Heart left ventricle (tissue), 16 donors: Measurements from ENCODE around the gene PAN2. TPM values are rescaled to one million over a fixed set of nuclear protein-coding genes. Genes with fewer than 3 reads are reported as not detected.

Experiments
- ATAC-seq, 4 donors: fragments of 200-7000 bp; cut with Tn5 transposase; one replicate each; pipeline ENCODE4 v1.9.1; 2020 to 2022; ENCODE audit warnings: moderate library complexity in 4 of 4, mild to moderate bottlenecking in 3 of 4, moderate number of reproducible peaks in 1 of 4
- DNase-seq, 5 donors: peaks; one replicate each; pipeline ENCODE4 v3.0.0-alpha.2; 2020
- H3K27ac ChIP-seq, 12 donors: fragments of 200-600 bp; sonication (generic) in 4 of 12; one replicate each; pipeline versions ENCODE4 v1.5.0 to v1.8.0; 2016 to 2022; ENCODE audit warnings: mild to moderate bottlenecking in 2 of 12
- H3K27me3 ChIP-seq, 9 donors: fragments of 200-600 bp; sonication (generic) in 2 of 9; one replicate each; pipeline versions ENCODE4 v1.5.1 to v1.8.0; 2016 to 2022; ENCODE audit warnings: mild to moderate bottlenecking in 3 of 9
- H3K36me3 ChIP-seq, 9 donors: fragments of 200-600 bp; sonication (generic) in 2 of 9; one replicate each; pipeline versions ENCODE4 v1.5.0 to v1.8.0; 2018 to 2022; ENCODE audit warnings: mild to moderate bottlenecking in 2 of 9
- H3K4me1 ChIP-seq, 12 donors: fragments of 200-600 bp; sonication (generic) in 4 of 12; one replicate each; pipeline versions ENCODE4 v1.5.0 to v1.8.0; 2016 to 2022; ENCODE audit warnings: mild to moderate bottlenecking in 3 of 12
- H3K4me3 ChIP-seq, 12 donors: fragments of 200-600 bp; sonication (generic) in 4 of 12; one replicate each; pipeline versions ENCODE4 v1.5.0 to v1.8.0; 2017 to 2022; ENCODE audit warnings: mild to moderate bottlenecking in 9 of 12, moderate library complexity in 4 of 12
- H3K9me3 ChIP-seq, 12 donors: fragments of 200-600 bp; sonication (generic) in 4 of 12; one replicate each; pipeline versions ENCODE4 v1.5.0 to v1.8.0; 2016 to 2022; ENCODE audit warnings: mild to moderate bottlenecking in 1 of 12
- POLR2A ChIP-seq, 2 donors: fragments of 450-650 bp; IDR thresholded peaks; one replicate each; pipeline ENCODE4 v1.6.1; 2017; ENCODE audit warnings: antibody characterized with exemption in 2 of 2, mild to moderate bottlenecking in 2 of 2, moderate library complexity in 2 of 2
- WGBS, 4 donors: extraction: QIAGEN DNeasy Blood & Tissue Kit in 2 of 4; methylation state at CpG; one replicate each; pipeline versions ENCODE4 v1.1.5 to v1.1.7; 2013 to 2018; 5-methylcytosine and 5-hydroxymethylcytosine counted together
- intact Hi-C, 10 donors: fragments of 100-400 bp; cut with DNase I; formaldehyde crosslinking; loops; one replicate each; pipeline versions ENCODE4 v1.11.1 to v1.14.2; 2022
- polyA plus RNA-seq, 2 donors: library from polyadenylated mRNA; stranded (reverse); fragments of 200-250 nt; gene quantifications; one replicate each; pipeline ENCODE4 v1.2.3, GENCODE V29; 2013
- total RNA-seq, 9 donors: library from RNA; depleted of rRNA in 2 of 9; stranded (reverse); fragments of >200 nt in 2 of 9; fragmentation: NEBNext Ultra II Directional in 3 of 9; extraction: Animal tissue kit (Norgen Biotek cat#: 25700) in 3 of 9; gene quantifications; one replicate each; pipeline versions ENCODE4 v1.1.0 to v1.2.4, GENCODE V29; 2016 to 2023
- TF ChIP-seq, protein P1 (sequence below), 12 donors: fragments of 200-600 bp; sonication (generic) in 4 of 12; IDR thresholded peaks; one replicate each; pipeline versions ENCODE4 v1.5.0 to v1.8.0; 2018 to 2022; ENCODE audit warnings: antibody characterized with exemption in 12 of 12, mild to moderate bottlenecking in 5 of 12
- donor health status: ischemic (EF 13 %, LVEDD 7.1; RV severe dilation, severe dysfunction).
- donor health status: healthy with polysubstance abuse.
- donor health status: DM: no; HTN: yes; CAD: no.
- donor health status: DM: no; HTN: no; CAD: no.
- donor health status: ischemic (EF 25% LVEDD 6.9; RV normal size, moderate dysfunction).
- donor health status: ischemic (EF 25% LVEDD 5.7; RV mildly dilated, moderate dysfunction).
- donor health status: healthy.
- donor health status: DM: yes; HTN: yes; CAD: no.
- donor health status: ischemic (EF 35%, LVEDD 5.7; RV mildly dilated, moderate dysfunction).
- donor health status: nonischemic (EF 11% LVEDD 7.7; RV severe dilation, severe dysfunction).
- donor health status: DM: yes; HTN: yes; CAD: no.
- donor health status: PGD.
- donor health status: ischemic (EF 29% LVEDD 5.4; RV normal size, mild dysfunction).
- donor health status: nonischemic (EF 23%, LVEDD 6.1; RV moderate dilation, normal function).

PAN2 gene
- total and polyA plus RNA-seq, 11 donors = 12.3 to 44.7 (median 38.2) TPM

- ATAC-seq = peak; percentile 61 to 81 (median 70)
- Histone ChIP-seq H3K9me3 (no peaks in the 10 kb centered on the region), H3K4me1 (peaks cover 0 to 50% (median 15%) of the 10 kb centered on the region in 12 donors), H3K27me3 (no peaks in the 10 kb centered on the region), H3K36me3 (peaks cover 7 to 75% (median 68%) of the 10 kb centered on the region in 9 donors), H3K27ac (peak overlapping the region; percentile 66 to 99 (median 82)), H3K4me3 (no peak overlapping the region)
- intact Hi-C loops = no loop called here
- TF ChIP-seq, protein P1, sequence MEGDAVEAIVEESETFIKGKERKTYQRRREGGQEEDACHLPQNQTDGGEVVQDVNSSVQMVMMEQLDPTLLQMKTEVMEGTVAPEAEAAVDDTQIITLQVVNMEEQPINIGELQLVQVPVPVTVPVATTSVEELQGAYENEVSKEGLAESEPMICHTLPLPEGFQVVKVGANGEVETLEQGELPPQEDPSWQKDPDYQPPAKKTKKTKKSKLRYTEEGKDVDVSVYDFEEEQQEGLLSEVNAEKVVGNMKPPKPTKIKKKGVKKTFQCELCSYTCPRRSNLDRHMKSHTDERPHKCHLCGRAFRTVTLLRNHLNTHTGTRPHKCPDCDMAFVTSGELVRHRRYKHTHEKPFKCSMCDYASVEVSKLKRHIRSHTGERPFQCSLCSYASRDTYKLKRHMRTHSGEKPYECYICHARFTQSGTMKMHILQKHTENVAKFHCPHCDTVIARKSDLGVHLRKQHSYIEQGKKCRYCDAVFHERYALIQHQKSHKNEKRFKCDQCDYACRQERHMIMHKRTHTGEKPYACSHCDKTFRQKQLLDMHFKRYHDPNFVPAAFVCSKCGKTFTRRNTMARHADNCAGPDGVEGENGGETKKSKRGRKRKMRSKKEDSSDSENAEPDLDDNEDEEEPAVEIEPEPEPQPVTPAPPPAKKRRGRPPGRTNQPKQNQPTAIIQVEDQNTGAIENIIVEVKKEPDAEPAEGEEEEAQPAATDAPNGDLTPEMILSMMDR (IDR thresholded peaks at IDR 0.05) = peak in 7 of 12 donors; percentile 11 to 50 (median 38)
- peak in 1 of 2 donors; percentile 39 for TF ChIP-seq POLR2A (IDR thresholded peaks at IDR 0.05)
- 0 to 17% (median 14%) methylated on average over 1 of the region's 1 CpG for WGBS, 4 donors
- DNase-seq = peak in 2 of 5 donors; percentile 18 to 29
These were observed 62.8 kb downstream of the PAN2 start for GRCh38 chr12:56271031-56271430.

DNA sequence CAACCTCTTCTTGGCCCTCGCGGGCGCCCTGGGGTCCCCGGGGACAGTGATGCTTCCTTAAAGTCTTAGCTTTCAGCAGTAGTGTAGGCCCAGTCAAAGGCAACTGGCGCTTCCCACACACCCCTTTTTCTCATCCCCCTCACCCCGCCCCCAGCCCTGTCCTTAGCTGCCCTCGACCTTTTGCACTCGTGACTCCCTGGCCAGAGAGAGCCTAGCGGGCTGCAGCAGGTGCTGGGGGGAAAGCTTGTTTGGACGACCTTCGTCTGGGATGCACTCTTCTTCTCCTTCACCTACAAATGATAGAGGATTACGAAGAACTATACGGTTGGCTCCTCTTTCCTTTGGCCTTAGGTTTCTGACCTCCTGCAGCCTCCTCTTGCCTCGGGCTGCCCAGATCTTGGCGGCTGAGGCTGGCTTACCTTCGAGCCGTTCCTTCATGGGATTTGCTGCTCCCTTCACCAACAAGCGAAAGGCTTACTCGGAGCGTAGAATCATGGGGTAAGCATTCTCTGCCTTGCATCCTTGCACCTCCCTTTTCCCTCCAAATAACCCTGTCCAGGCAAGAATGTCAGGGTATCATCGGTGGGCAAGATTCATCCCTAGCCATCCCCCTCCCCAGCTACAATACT is 66.2 kb downstream of the PAN2 start:
- H3K27me3 ChIP-seq = no peaks in the 10 kb centered on the region
- peak overlapping the region; percentile 90 to 99 (median 96) for H3K27ac ChIP-seq
- peaks cover 0 to 55% (median 16%) of the 10 kb centered on the region in 12 donors for H3K4me1 ChIP-seq
- H3K4me3 ChIP-seq = peak overlapping the region; percentile 56 to 91 (median 70)
- no peak for TF ChIP-seq POLR2A (IDR thresholded peaks at IDR 0.05)
- TF ChIP-seq, protein P1 (IDR thresholded peaks at IDR 0.05) = no peak
- WGBS, 4 donors = 16 to 18% (median 16%) methylated on average over 21 of the region's 21 CpGs
- DNase-seq = peak in 4 of 5 donors; percentile 54 to 72 (median 57)
- H3K9me3 ChIP-seq = no peaks in the 10 kb centered on the region
- intact Hi-C loops = loop anchor here in 2 of 10 donors (2.0 kb wide), 1 partner anchor 33 kb away; the partner anchor contains the start of gene CS (in 2 of the 2)
- peak in 3 of 4 donors; percentile 42 to 55 (median 45) for ATAC-seq
- peaks cover 0 to 40% (median 33%) of the 10 kb centered on the region in 9 donors for H3K36me3 ChIP-seq

GRCh38 chr12:56266693-56267442 is 66.9 kb downstream of the PAN2 start, which contains the start of gene COQ10A:
TSS of gene COQ10A (plus strand) at chr12:56266942. CDS start at chr12:56267119, 177 bp downstream.
- WGBS, 4 donors = 0% methylated on average over 32 to 68 of the region's 68 CpGs
- DNase-seq (peak; percentile 91 to 95 (median 92)), ATAC-seq (peak; percentile 62 to 94 (median 90))
- intact Hi-C loops = loop anchor here in 2 of 10 donors (2.0 kb wide), 1 partner anchor 34 kb away; the partner anchor contains the start of gene CS (in 2 of the 2)
- H3K9me3 ChIP-seq = no peaks in the 10 kb centered on the region
- TF ChIP-seq, protein P1 (IDR thresholded peaks at IDR 0.05) = peak; percentile 51 to 87 (median 65)
- TF ChIP-seq POLR2A (IDR thresholded peaks at IDR 0.05) = peak; percentile 36 to 96
- H3K36me3 ChIP-seq = peaks cover 0 to 33% (median 28%) of the 10 kb centered on the region in 9 donors
- peak within 1 kb of the TSS; percentile 56 to 91 (median 70) for H3K4me3 ChIP-seq
- no peaks in the 10 kb centered on the region for H3K27me3 ChIP-seq
- peaks cover 0 to 48% (median 16%) of the 10 kb centered on the region in 12 donors for H3K4me1 ChIP-seq
- H3K27ac ChIP-seq = peak within 1 kb of the TSS; percentile 90 to 99 (median 96)

Other genes with a start within 250 kb of the PAN2 start
- gene PA2G4, start 229.4 kb downstream of the PAN2 start, total RNA-seq = 100 to 1,000 TPM in 1 of 9 donors, 10 to 100 TPM in 8; 66.0 to 105 (median 72.4) TPM
- gene PA2G4, start 229.4 kb downstream of the PAN2 start, polyA plus RNA-seq = 100 to 1,000 TPM in 1 of 2 donors, 10 to 100 TPM in 1; 62.4 to 187 TPM
- 1,000 to 10,000 TPM in 8 of 9 donors, 100 to 1,000 TPM in 1; 533 to 2,381 (median 1,999) TPM for gene RPL41, start 217.4 kb downstream of the PAN2 start, total RNA-seq
- gene RPL41, start 217.4 kb downstream of the PAN2 start, polyA plus RNA-seq = 1,000 to 10,000 TPM in 1 of 2 donors, 100 to 1,000 TPM in 1; 752 to 4,466 TPM
- gene ZC3H10, start 215.7 kb downstream of the PAN2 start, total RNA-seq = 1 to 10 TPM; 2.7 to 6.4 (median 4.9) TPM
- 1 to 10 TPM; 3.5 to 3.9 TPM for gene ZC3H10, start 215.7 kb downstream of the PAN2 start, polyA plus RNA-seq
- 10 to 100 TPM; 26.8 to 81.1 (median 43.4) TPM for gene ESYT1, start 205.7 kb downstream of the PAN2 start, total RNA-seq
- 10 to 100 TPM; 17.0 to 67.3 TPM for gene ESYT1, start 205.7 kb downstream of the PAN2 start, polyA plus RNA-seq
- gene MYL6B, start 181.4 kb downstream of the PAN2 start, total RNA-seq = 10 to 100 TPM; 30.1 to 55.2 (median 41.1) TPM
- 10 to 100 TPM; 27.5 to 65.9 TPM for gene MYL6B, start 181.4 kb downstream of the PAN2 start, polyA plus RNA-seq
- gene MYL6, start 175.6 kb downstream of the PAN2 start, total RNA-seq = 100 to 1,000 TPM; 355 to 949 (median 613) TPM
- gene MYL6, start 175.6 kb downstream of the PAN2 start, polyA plus RNA-seq = 1,000 to 10,000 TPM in 1 of 2 donors, 100 to 1,000 TPM in 1; 745 to 1,383 TPM
- 10 to 100 TPM; 48.6 to 83.5 (median 66.2) TPM for gene SMARCC2, start 144.5 kb downstream of the PAN2 start, total RNA-seq
- gene SMARCC2, start 144.5 kb downstream of the PAN2 start, polyA plus RNA-seq = 10 to 100 TPM; 21.4 to 27.6 TPM
- gene RNF41, start 112.1 kb downstream of the PAN2 start, total RNA-seq = 10 to 100 TPM; 41.7 to 84.0 (median 53.3) TPM
- 10 to 100 TPM; 10.6 to 62.4 TPM for gene RNF41, start 112.1 kb downstream of the PAN2 start, polyA plus RNA-seq
- gene NABP2, start 109.7 kb downstream of the PAN2 start, total RNA-seq = 10 to 100 TPM; 18.0 to 27.4 (median 20.7) TPM
- gene NABP2, start 109.7 kb downstream of the PAN2 start, polyA plus RNA-seq = 10 to 100 TPM; 14.8 to 30.1 TPM
- not detected for gene SLC39A5, start 103.9 kb downstream of the PAN2 start, total RNA-seq
- gene SLC39A5, start 103.9 kb downstream of the PAN2 start, polyA plus RNA-seq = under 1 TPM in 1 of 2 donors, not detected in 1; 0.12 TPM
- 10 to 100 TPM; 19.3 to 40.6 (median 28.0) TPM for gene ANKRD52, start 75.6 kb downstream of the PAN2 start, total RNA-seq
- gene ANKRD52, start 75.6 kb downstream of the PAN2 start, polyA plus RNA-seq = 10 to 100 TPM; 12.2 to 36.7 TPM
- gene COQ10A, start 67.1 kb downstream of the PAN2 start, total RNA-seq = 100 to 1,000 TPM in 7 of 9 donors, 10 to 100 TPM in 2; 45.7 to 250 (median 129) TPM
- gene COQ10A, start 67.1 kb downstream of the PAN2 start, polyA plus RNA-seq = 100 to 1,000 TPM in 1 of 2 donors, 10 to 100 TPM in 1; 89.2 to 249 TPM
- gene CS, start 33.7 kb downstream of the PAN2 start, total RNA-seq = 100 to 1,000 TPM; 489 to 866 (median 662) TPM
- 100 to 1,000 TPM; 165 to 291 TPM for gene CS, start 33.7 kb downstream of the PAN2 start, polyA plus RNA-seq
- 10 to 100 TPM; 26.8 to 61.0 (median 35.6) TPM for gene CNPY2, start 18.0 kb downstream of the PAN2 start, total RNA-seq
- gene CNPY2, start 18.0 kb downstream of the PAN2 start, polyA plus RNA-seq = 10 to 100 TPM; 64.2 to 67.3 TPM
- under 1 TPM in 1 of 9 donors, not detected in 8; 0.69 TPM for gene IL23A, start 4.9 kb upstream of the PAN2 start, total RNA-seq
- gene IL23A, start 4.9 kb upstream of the PAN2 start, polyA plus RNA-seq = under 1 TPM in 1 of 2 donors, not detected in 1; 0.29 TPM
- 100 to 1,000 TPM in 1 of 9 donors, 10 to 100 TPM in 8; 31.4 to 150 (median 37.1) TPM for gene STAT2, start 26.1 kb upstream of the PAN2 start, total RNA-seq
- 10 to 100 TPM; 23.1 to 26.2 TPM for gene STAT2, start 26.1 kb upstream of the PAN2 start, polyA plus RNA-seq
- not detected for gene APOF, start 28.9 kb upstream of the PAN2 start, total RNA-seq
- not detected for gene APOF, start 28.9 kb upstream of the PAN2 start, polyA plus RNA-seq
- gene TIMELESS, start 115.4 kb upstream of the PAN2 start, total RNA-seq = 1 to 10 TPM; 1.1 to 7.3 (median 2.4) TPM
- gene TIMELESS, start 115.4 kb upstream of the PAN2 start, polyA plus RNA-seq = 1 to 10 TPM; 1.5 to 4.1 TPM
- gene MIP, start 120.7 kb upstream of the PAN2 start, total RNA-seq = under 1 TPM in 2 of 9 donors, not detected in 7; 0.28 to 0.32 TPM
- not detected for gene MIP, start 120.7 kb upstream of the PAN2 start, polyA plus RNA-seq
- 1 to 10 TPM; 2.2 to 4.7 (median 3.0) TPM for gene SPRYD4, start 134.6 kb upstream of the PAN2 start, total RNA-seq
- gene SPRYD4, start 134.6 kb upstream of the PAN2 start, polyA plus RNA-seq = 1 to 10 TPM; 2.1 to 2.9 TPM
- 1 to 10 TPM in 4 of 9 donors, under 1 TPM in 5; 0.28 to 1.5 (median 0.82) TPM for gene GLS2, start 154.2 kb upstream of the PAN2 start, total RNA-seq
- gene GLS2, start 154.2 kb upstream of the PAN2 start, polyA plus RNA-seq = under 1 TPM; 0.33 to 0.50 TPM
- 10 to 100 TPM; 15.8 to 37.3 (median 30.1) TPM for gene RBMS2, start 187.8 kb upstream of the PAN2 start, total RNA-seq
- 10 to 100 TPM in 1 of 2 donors, 1 to 10 TPM in 1; 8.8 to 13.3 TPM for gene RBMS2, start 187.8 kb upstream of the PAN2 start, polyA plus RNA-seq